Neural cell (in vitro differentiated cells): ENCODE measurements around the gene LDHD.

Experiments used
- CTCF ChIP-seq: fragments of 450-650 bp; IDR thresholded peaks from 2 replicates; pipeline ENCODE4 v1.5.1; 2014; ENCODE audit warnings: antibody characterized with exemption, mild to moderate bottlenecking, moderate library complexity; ENCODE audit not compliant: poor library complexity, severe bottlenecking
- EP300 ChIP-seq: fragments of 450-650 bp; conservative IDR thresholded peaks from 2 replicates; pipeline ENCODE4 v1.6.1; 2014; ENCODE audit warnings: antibody characterized with exemption, mild to moderate bottlenecking, moderate library complexity; ENCODE audit not compliant: poor library complexity, severe bottlenecking
- EZH2 ChIP-seq: fragments of 200-600, 300-800 bp; shearing (Covaris generic), sonication (generic); IDR thresholded peaks from 2 replicates; pipeline ENCODE4 v1.6.1; 2014; ENCODE audit warnings: antibody characterized with exemption, low read length, borderline replicate concordance, mild to moderate bottlenecking; ENCODE audit not compliant: insufficient read depth, poor library complexity, severe bottlenecking
- POLR2AphosphoS5 ChIP-seq: IDR thresholded peaks from 2 replicates; pipeline ENCODE4 v1.6.1; 2012
- RAD21 ChIP-seq: fragments of 450-650 bp; conservative IDR thresholded peaks from 2 replicates; pipeline ENCODE4 v1.6.1; 2014; ENCODE audit warnings: antibody characterized with exemption, mild to moderate bottlenecking, moderate library complexity
- TAF1 ChIP-seq: IDR thresholded peaks from 2 replicates; pipeline ENCODE4 v1.6.1; 2012; ENCODE audit warnings: low read depth

- TF ChIP-seq CTCF (no peak), EP300 (no peak), POLR2AphosphoS5 (no peak), TAF1 (no peak), RAD21 (no peak), EZH2 (no peak)
These were observed 9.1 kb downstream of the LDHD start for GRCh38 chr16:75107505-75107904.
